NCI-H526 (cell line): Measurements from ENCODE around the gene EML5.

ENCODE experiments used
- DNase-seq, 2 experiments: peaks; one replicate each; lab custom pipeline; 2025; lab: John Stamatoyannopoulos, UW

Gene EML5

DNA sequence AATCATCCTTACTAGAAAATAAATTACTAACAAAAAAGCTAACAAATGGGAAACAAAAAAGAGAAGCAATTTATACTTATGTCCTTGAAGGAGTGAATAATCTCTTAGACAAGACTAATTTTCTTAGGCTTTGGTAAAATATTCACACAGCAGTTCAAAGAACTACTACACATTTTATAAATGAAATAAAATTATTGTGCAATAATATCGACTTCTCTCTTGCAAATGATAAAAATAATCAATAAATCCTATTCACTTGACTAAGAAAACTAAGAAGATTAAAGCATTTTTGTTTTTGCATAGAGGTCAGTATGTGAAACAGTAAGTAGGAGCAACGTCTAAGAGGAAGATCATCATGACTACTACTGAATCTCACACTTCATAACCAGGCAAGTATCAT lies 82.0 kb downstream of the EML5 start:
- DNase-seq, result no peak

DNA sequence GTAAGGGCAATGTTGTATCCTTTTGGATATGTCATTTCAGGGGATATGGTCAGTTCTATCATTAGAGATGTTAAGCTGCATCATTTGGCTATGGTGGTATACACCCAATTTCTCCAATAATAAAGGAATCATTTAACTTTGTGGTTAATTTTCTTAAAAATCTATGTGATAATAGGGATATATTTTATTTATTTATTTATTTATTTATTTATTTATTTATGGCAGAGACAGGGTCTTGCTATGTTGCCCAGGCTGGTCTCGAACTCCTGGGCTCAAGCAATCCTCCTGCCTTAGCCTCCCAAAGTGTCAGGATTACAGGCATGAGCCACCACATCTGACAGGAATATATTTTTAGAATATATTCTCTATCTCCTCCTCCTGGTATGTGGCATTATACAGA lies 85.7 kb downstream of the EML5 start:
- DNase-seq, result no peak

DNA sequence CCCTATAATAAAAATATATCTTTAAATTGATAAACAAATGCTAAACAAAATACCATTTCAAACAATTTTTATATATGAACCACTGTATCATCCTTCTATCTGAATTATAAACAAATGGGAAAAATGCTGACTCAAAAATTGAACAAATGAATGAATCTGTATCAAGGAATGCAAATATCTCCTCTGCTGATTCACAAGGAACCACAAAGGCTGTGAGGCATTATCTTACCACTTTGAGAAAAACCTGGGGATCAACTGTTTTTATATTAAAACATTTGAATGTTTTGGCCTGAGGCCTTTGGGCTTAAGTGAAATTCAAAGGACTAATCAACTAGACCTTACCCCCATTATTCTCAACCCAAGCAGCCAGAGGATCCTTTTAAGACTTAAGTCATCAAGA lies 86.3 kb downstream of the EML5 start:
- no peak for DNase-seq

DNA sequence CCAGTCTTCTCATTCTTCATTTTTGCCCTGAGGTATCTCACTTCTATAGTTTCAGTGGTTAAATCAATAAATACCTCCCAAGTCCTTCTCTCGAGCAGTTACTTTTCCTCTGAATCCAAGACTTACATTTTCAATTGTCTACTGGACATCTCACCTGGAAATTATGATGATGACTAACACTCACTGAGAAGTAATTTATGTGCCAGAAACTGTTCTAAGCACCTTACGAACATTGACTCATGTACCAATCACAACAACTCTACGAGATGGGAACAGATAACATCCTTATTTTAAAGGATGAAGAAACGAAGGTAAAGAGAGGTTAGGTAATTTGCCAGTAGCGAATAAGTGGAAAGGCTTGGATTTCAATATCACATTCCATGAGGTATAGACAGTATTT lies 94.1 kb downstream of the EML5 start:
- DNase-seq, result no peak

DNA sequence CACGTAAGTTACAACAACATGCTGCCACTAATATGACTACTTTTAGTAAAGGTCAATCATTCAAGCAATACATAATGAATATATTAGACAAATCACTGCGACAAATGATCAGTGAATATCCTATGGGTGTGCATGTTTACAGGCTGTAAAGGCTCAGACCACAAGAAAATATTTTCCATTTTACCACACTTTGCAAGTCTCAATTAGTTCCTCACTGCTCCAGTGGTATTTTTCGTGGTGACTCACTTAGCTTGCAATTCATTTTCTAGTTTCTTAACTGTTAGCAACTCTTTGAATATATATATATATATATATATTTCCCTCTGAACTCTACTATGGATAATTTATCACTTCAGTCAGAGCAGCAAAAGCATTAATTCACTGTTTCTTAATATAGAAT lies 96.9 kb downstream of the EML5 start:
- DNase-seq, result no peak

DNA sequence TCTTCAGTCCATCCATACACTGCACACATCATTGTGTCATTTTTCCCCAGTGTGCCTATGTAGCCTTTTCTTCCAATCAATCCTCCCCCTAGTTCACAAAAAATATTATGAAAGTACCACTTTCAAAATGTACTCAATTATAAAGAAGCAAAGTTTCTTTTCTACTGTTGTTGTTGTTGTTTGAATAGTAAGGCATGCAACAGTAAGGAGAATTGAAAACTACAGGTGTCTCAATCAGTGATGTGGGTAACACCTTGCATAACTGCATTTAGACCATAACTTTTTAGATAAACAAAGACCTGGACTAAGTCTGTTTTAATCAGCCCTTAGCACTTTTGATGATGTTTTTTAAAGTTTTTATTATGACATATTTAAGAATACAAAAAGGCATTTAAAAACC lies 104.4 kb downstream of the EML5 start:
- DNase-seq, result no peak

DNA sequence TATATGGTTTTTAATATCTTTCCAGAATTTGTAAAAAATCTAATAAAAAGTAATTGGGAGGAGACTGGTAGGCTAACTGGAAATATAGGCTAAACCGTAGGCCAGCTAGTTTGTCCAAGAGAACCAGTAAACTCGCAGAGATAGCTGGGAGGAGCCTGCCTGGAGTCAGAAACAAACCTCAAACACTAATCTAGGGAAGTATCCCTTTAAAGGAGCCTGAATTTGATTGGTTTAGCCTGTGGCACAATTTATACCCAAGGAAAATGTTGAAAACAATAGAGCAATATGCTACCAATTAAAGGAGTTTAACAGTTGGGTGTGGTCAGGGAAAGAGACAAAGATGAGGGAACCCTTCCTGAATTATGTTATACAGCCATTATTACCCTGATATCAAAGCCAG lies 109.6 kb downstream of the EML5 start:
- no peak for DNase-seq

DNA sequence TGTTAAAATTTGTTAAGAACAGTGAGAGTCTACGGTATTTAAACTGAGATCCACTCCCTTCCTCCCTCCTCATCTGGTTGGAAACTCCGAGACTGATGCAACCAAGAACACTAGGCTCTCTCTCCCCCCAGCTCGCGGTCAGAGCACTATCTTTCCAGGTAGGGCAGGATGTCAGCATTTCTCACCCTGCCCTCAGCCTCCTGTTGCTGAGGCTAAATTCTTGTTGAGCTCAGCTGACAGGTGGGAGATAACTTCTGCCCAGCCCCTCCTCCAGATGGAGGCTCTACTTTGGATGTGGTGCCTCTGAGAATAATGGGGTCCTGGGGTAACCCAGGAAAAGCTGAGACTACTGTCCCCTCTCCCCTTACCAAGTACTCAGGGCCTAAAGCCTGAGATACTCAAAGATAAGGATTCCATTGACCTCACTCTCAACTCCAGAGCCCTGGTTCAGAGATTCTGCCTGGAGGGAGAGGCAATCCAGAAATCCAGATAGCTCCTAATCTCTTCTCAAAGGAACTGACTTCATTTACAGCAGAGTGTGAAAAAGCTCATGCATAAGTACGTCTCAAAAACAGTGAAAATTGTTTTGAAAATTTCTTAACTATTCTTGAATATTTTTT lies 110.1 kb downstream of the EML5 start:
- DNase-seq, result no peak

DNA sequence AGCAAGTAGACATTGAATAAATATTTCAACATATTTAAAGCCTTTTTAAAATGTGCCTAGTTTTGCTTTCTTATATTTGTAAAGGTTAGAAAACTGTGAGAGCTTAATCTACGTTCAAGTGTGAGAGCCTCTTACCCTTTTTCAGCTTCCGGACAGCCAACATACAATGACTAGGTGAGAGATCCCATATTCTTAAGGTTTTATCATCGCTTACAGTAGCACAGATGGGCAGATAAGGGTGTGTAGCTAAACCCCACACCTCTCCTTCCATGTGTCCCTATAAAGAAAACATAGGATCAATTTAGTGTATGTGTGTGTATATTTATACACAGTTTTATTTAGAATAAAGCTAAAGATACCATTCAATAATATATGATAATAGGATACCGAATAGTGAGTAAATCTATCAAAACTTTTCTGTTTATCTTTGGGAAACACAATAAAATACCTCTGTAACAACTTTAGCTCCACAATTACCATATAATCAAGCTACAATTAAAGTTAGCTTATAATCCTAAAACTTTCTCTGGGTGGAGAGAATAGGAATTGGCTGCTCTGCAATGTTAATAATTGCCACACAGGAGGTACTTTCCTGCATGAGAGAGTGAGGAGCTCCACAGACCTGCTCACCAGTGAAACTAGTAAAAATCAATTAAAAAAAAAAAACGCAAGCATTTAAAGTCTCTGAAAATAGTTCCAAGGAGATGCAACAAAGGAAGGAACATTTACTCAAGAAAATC lies 110.8 kb downstream of the EML5 start:
- no peak for DNase-seq

DNA sequence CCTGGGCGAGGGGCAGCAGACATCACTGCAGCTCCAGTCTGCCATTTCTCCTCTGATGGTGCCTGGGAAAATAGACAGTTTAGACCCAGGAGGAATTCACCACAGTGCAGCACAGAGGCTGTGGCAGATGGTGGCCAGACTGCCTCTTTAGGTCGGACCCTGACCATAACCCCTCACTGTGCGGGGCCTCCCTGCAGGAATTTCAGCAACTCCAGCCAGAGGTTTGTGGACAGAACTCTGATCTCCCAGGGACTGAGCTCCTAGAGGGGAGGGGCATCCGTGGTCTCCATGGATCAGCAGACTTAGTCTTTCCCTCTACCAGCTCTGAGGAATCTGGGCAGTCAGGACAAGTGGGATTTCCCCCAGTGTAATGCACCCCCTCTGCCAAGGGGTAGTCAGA lies 123.4 kb downstream of the EML5 start:
- no peak for DNase-seq

DNA sequence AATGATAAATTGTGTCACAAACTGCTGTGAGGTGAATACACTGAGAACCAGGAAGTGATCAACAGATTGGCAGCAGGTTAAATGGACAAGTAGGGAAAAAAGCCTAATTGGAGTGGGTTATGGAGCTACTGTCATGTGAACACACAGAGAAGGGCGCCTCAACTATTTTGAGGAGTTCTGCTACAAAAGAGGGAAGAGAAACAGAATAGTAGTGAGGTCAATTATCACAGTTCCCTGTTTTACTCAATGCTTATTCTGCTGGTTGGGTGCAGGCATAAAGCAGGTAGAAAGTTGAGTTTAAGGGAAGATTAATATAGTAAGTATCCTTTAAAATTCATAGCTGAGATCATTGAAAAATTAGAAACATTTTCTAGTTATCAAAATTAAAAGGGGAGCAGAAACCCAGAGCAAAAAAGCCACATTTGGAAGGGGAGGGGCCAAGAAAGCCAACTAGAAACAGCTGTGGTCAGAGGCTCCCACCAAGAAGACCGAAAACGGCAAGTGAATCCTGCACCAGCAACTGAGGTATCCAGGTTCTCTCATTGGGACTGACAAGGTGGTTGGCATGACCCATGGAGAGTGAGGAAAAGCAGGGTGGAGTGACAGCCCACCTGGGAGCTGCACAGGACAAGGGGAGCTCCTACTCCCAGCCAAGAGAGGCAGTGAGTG lies 124.2 kb downstream of the EML5 start:
- DNase-seq, result no peak

DNA sequence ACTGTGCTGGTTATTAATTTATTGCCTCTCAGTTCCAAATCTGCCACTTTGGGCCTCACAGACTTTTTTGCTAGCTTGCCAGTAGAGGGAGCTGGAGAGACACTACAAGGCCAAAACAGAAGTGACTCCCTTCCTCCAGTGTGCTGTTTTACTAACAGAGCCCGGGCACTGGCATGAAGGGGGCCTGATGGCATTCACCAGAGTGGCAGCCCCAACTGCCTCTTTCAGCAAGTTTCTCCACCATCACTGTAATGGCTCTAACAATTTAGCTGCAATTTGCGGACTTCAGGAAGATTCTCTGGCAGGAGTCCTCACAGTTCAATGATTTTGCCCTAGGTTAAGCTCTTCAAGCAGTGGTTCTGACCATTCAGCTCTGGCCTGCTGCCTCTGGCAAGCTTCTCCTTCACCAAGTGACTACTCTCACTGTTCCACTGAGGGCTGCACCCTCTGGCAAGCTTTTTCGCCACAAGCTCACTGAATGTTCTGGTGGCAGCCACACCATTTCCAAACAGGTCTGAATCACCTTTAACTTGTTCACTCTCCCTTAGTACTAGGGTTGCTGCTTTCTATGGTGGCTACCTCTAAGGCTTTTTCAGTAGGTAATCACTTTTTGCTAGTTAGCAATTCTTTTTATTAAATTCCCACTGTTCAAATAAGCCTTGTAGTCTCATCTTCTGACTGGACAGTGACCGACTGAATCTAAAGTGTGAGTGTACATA lies 125.0 kb downstream of the EML5 start:
- DNase-seq, result peak; percentile 37 to 81

DNA sequence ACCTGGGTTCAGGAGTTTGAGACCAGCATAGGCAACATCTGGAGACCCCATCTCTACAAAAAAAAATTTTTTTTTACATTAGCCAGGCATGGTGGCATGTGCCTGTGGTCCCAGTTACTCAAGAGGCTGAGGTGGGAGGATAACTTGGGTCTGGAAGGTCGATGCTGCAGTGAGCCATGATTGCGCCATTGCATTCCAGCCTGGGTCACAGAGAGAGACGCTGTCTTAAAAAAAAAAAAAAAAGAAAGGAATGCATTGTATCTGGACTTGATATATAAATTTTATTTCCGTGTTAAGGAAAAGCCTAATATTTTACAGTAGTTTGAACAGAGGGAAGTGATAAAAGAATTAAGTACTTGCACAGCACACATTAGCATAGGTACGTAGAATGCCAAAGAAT lies 132.7 kb downstream of the EML5 start:
- no peak for DNase-seq

DNA sequence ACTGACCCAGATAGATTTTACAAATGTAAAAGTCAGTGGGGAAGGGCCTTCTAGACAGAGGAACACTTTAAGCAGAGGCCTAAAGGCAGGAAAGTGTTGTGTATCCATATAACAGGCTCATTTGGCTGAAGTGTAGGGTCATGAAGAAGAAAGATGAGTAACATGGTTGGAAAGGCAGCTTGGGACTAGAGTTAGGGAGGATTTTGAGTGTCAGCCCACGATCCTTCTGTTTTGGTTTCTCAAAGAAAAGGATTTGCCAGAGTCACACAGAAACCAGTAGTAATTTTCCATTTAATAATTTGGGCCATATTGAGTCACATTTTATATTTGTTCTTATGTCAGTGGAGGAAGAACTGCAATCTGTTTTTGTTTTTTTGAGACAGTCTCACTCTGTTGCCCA lies 153.5 kb downstream of the EML5 start:
- DNase-seq, result no peak

DNA sequence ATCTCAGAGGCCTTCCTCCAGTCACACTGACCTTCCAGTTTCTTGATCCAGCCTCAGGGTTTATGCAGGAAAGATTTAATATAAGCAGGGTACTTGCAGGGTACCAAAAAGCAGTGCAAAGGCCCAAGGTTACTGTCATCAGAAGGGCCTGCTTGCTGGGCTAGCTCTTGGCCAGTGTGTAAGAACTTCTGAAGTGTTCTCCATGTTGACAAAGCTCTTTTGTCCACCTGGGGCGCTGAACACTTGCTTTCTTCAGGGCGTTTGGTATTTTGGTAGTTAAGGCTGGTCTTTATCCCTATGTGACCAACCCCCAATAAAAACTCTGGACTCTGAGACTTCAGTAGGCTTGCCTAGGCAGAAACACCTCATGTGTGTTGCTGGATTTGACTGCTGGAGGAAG lies 160.2 kb downstream of the EML5 start:
- DNase-seq, result no peak

DNA sequence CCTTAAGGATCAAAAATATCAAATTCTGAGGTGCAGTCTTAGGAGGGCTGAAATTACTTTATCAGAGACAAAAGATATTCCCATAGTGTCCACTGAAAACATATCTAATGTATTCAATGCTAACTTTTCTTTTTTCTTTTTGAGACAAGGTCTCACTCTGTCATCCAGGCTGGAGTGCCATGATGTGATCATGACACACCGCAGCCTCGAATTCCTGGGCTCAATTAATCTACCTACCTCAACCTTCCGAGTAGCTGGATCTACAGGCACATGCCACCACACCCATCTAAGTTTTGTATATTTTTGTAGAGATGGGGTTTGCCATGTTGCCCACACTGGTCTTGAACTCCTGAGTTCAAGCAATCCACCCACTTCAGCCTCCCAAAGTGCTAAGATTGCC lies 161.7 kb downstream of the EML5 start:
- DNase-seq, result no peak

DNA sequence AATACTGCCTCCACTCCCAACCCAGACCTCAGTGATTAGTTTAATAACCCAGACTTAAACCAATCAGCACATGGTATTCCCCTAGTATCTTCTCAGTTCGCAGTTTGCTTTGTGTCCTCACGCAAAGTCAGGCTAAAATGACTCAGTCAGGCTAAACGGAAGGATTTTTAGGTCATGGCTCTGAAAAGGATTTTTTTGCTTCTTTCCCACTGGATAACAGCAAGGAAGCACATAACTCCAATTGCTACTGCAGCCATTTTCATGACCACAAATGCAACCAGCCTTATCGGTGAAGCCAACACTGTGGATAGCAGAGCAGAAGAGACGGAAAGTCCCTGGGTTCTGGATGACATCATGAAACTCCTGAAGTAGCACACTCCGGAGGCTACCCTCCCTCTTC lies 162.2 kb downstream of the EML5 start:
- no peak for DNase-seq

DNA sequence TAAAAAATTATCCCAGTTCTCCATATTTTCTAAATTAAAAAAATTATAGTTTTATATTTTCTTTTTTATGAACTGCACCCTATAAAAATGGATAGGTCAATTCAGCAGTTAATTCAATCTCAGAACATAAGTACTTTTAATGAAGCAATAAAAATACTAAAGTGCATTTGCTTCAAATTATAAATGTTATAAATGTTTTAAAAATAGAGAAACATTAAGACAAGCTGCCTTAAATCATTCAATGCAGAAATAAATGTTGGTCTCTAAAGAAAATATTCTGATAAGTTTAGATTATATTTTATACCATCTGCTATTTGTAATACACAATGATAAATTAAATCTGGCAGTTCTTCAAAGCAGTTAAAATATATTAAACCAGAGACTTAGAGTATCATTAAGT lies 164.3 kb downstream of the EML5 start:
- no peak for DNase-seq

DNA sequence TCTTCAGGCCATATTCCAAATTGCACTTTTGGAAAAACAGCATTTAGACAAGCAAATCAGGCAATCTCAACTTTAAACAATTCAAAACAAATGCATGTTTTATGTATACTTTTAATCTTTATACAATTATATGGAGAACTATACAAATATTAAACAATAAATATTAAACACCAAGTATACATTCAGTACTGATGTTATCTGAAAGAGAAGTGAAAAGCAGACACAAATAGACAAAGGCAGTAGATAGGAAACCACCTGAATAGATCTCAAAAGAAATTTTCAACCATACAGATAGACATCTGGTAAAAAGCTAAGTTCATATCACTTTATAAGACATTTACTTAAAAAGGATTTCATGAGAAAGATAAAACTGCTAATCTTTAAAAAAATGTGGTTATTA lies 164.7 kb downstream of the EML5 start:
- DNase-seq, result no peak

DNA sequence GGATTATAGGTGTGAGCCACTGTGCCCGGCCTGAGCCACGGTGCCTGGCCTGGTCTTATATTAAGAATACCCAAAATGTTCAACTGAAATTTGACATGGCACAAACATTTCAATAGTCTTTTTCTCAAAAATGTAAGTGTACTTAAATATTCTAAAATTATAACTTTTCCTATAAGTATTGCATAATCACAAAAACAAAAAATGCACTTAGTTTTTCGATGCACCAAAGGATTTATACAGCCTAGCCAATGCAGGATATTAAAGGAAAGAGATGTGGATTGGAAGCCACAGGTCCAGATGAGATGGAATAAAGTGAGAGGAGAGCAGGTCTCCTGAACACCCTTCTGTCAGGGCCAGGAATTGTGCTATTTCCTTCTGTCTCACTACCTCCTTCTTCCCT lies 167.1 kb downstream of the EML5 start:
- no peak for DNase-seq

DNA sequence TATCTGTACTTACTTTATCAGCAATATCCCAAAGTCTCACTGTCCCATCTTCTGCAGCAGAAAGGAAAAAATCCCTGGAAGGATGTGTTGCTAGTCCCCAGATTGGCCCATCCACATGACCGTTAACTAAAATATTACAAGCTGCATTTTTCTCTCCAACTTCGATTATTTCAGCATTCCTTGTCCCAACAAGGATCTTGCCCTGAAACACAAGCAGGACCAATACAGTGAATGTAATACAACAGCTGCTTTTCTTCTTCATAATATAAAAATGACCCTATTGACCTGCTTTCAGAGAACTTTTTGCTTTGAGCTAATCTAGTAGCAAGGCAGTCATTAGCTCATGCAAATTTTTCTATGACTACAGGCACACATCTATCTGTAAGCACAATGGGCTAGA lies 171.7 kb downstream of the EML5 start:
- peak in 1 of 2 experiments; percentile 26 for DNase-seq

DNA sequence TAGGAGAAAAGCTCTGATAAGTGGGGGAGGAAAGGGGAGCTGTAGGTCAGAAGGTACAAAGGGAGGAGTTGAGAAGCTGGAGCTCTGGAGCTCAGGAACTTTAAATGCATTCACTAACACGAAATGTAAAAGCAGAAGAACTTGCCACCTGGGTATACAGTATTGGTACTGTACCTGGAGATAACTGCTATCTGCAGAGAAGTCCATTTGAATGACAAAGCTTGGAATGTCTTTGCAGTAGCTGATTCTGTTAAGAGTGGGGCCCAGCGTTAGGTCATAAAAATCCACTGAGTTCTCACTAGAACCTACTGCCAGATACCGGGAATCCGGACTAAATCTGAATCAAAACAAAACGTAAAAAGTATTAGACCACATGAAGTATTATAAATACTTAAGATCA lies 174.3 kb downstream of the EML5 start:
- no peak for DNase-seq

DNA sequence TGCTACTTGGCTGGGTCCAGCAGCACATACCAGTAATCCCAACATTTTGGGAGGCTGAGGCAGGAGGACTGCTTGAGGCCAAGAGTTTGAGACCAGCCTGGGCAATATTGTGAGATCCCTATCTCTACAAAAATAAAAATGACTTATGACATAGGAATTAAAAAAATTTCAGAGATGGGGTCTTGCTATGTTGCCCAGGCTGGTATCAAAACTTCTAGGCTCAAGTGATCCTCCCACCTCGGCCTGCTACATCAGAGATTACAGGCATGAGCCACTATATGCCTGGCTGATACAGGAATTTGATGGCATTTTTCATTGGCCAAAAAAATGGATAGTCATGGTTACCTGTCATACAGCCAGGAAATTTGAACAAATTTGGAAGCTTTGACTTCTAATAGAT lies 175.3 kb downstream of the EML5 start:
- DNase-seq, result no peak
